HCT116 (cell line): ENCODE measurements around the gene C11orf58. TPM values are rescaled to one million over a fixed set of nuclear protein-coding genes. Genes with fewer than 3 reads are reported as not detected.

ENCODE experiments used
- ATAC-seq: fragments of 200-7000 bp; cut with Tn5 transposase; 2 replicates; pipeline ENCODE4 v1.9.1; 2020; ENCODE audit warnings: mild to moderate bottlenecking, moderate library complexity
- BruUV-seq: library from RNA; stranded (reverse); fragments of 400-500 nt; replicated peaks from 2 replicates; lab custom pipeline; 2021; lab: Mats Ljungman, UMichigan
- CTCF ChIA-PET: fragments of 300-600 bp; sonication (Branson Sonifier 250); formaldehyde crosslinking; loops from one replicate; lab custom pipeline; 2021; ENCODE audit warnings: antibody characterized with exemption; lab: Charles Lee
- POLR2A ChIA-PET: fragments of 300-600, 350-600 bp; sonication (Branson Sonifier 250); formaldehyde crosslinking; loops from one replicate; lab custom pipeline; 2021; ENCODE audit warnings: antibody characterized with exemption; lab: Charles Lee
- RAD21 ChIA-PET, 2 experiments: fragments of 300-600 bp; sonication (Branson Sonifier 250); formaldehyde crosslinking; loops; one replicate each; lab custom pipeline; 2023; ENCODE audit warnings: low total read pairs in 2 of 2; ENCODE audit not compliant: uncharacterized antibody in 2 of 2, unreplicated experiment in 2 of 2, low non-redundant PET in 1 of 2; lab: Charles Lee
- DNase-seq: peaks from one replicate; pipeline ENCODE4 v3.0.0-alpha.2; 2010; ENCODE audit warnings: low read depth, low spot score
- H2AFZ ChIP-seq: fragments of 200-600 bp; shearing (Covaris generic), sonication (generic); 2 replicates; pipeline ENCODE4 v1.6.1; 2017; ENCODE audit warnings: low read depth, mixed run types, mixed read lengths, antibody characterized with exemption, low read length; ENCODE audit not compliant: poor library complexity, severe bottlenecking
- H3K27ac ChIP-seq: 2 replicates; pipeline ENCODE4 v1.5.1; 2012; ENCODE audit warnings: low read depth, low read length
- H3K27me3 ChIP-seq: fragments of 200-600 bp; sonication (generic); 2 replicates; pipeline ENCODE4 v1.6.1; 2016; ENCODE audit warnings: mixed run types, low read length, mixed read lengths; ENCODE audit not compliant: insufficient read depth
- H3K36me3 ChIP-seq, 2 experiments: fragments of 200-500 bp in 1 of 2; fragments of 200-600 bp in 1 of 2; sonication (Bioruptor generic) in 1 of 2; sonication (generic) in 1 of 2; 2 replicates each; pipeline versions ENCODE4 v1.5.1 to v1.6.1; 2014 to 2016; ENCODE audit warnings: low read length in 2 of 2, inconsistent platforms in 1 of 2, mixed read lengths in 1 of 2, mixed run types in 1 of 2; ENCODE audit not compliant: insufficient read depth in 2 of 2, control insufficient read depth in 1 of 2
- H3K4me1 ChIP-seq, 2 experiments: fragments of 200-600 bp in 1 of 2; sonication (generic) in 1 of 2; 2 replicates each; pipeline versions ENCODE4 v1.5.1 to v1.6.1; 2012 to 2017; ENCODE audit warnings: low read length in 2 of 2, inconsistent platforms in 1 of 2, mild to moderate bottlenecking in 1 of 2, mixed read lengths in 1 of 2, mixed run types in 1 of 2, moderate library complexity in 1 of 2; ENCODE audit not compliant: insufficient read depth in 2 of 2, control insufficient read depth in 1 of 2
- H3K4me2 ChIP-seq: fragments of 200-600 bp; sonication (generic); 2 replicates; pipeline ENCODE4 v1.6.1; 2017; ENCODE audit warnings: mixed run types, low read length, mixed read lengths
- H3K4me3 ChIP-seq, 2 experiments: fragments of 200-600 bp in 1 of 2; sonication (generic) in 1 of 2; replicated peaks in 1 of 2; 2 replicates each; pipeline ENCODE4 v1.5.1; 2011 to 2016; ENCODE audit warnings: low read length in 2 of 2, control low read depth in 1 of 2, low read depth in 1 of 2, mild to moderate bottlenecking in 1 of 2, mixed read lengths in 1 of 2, mixed run types in 1 of 2
- H3K79me2 ChIP-seq: fragments of 200-600 bp; sonication (generic); 2 replicates; pipeline ENCODE4 v1.6.1; 2017; ENCODE audit warnings: mild to moderate bottlenecking, mixed run types, low read length, moderate library complexity, mixed read lengths; ENCODE audit not compliant: insufficient read depth
- H3K9ac ChIP-seq: fragments of 200-600 bp; sonication (generic); 2 replicates; pipeline ENCODE4 v1.6.1; 2016; ENCODE audit warnings: low read length, mixed read lengths
- H3K9me2 ChIP-seq: fragments of 200-600 bp; sonication (generic), shearing (Covaris generic); 2 replicates; pipeline ENCODE4 v1.6.1; 2017; ENCODE audit warnings: mixed run types, mild to moderate bottlenecking, moderate library complexity; ENCODE audit not compliant: insufficient read depth
- H3K9me3 ChIP-seq, 2 experiments: fragments of 200-500 bp in 1 of 2; fragments of 200-600 bp in 1 of 2; sonication (Bioruptor generic) in 1 of 2; sonication (generic) in 1 of 2; 2 replicates each; pipeline ENCODE4 v1.6.1; 2014 to 2017; ENCODE audit warnings: low read length in 2 of 2, mixed read lengths in 2 of 2, inconsistent platforms in 1 of 2, low read depth in 1 of 2, mild to moderate bottlenecking in 1 of 2, mixed run types in 1 of 2, moderate library complexity in 1 of 2; ENCODE audit not compliant: control insufficient read depth in 1 of 2, insufficient read depth in 1 of 2
- H4K20me1 ChIP-seq: fragments of 200-600 bp; sonication (generic), shearing (Covaris generic); 2 replicates; pipeline ENCODE4 v1.6.1; 2017; ENCODE audit warnings: mixed run types, mild to moderate bottlenecking, moderate library complexity; ENCODE audit not compliant: insufficient read depth
- CEBPB ChIP-seq: IDR thresholded peaks from 2 replicates; pipeline ENCODE4 v1.6.1; 2012; ENCODE audit warnings: low read depth
- EGR1 ChIP-seq: IDR thresholded peaks from 2 replicates; pipeline ENCODE4 v1.6.1; 2012; ENCODE audit warnings: low read depth
- ELF1 ChIP-seq: IDR thresholded peaks from 2 replicates; pipeline ENCODE4 v1.6.1; 2012; ENCODE audit warnings: low read depth, borderline replicate concordance
- EZH2 ChIP-seq: fragments of 200-600 bp; sonication (generic); IDR thresholded peaks from 2 replicates; pipeline ENCODE4 v1.6.1; 2017; ENCODE audit warnings: antibody characterized with exemption, mixed run types
- JUND ChIP-seq: IDR thresholded peaks from 2 replicates; pipeline ENCODE4 v1.6.1; 2012
- RAD21 ChIP-seq: IDR thresholded peaks from 2 replicates; pipeline ENCODE4 v1.6.1; 2012; ENCODE audit warnings: low read depth, mild to moderate bottlenecking
- SP1 ChIP-seq: IDR thresholded peaks from 2 replicates; pipeline ENCODE4 v1.6.1; 2012; ENCODE audit warnings: low read depth
- SRF ChIP-seq: IDR thresholded peaks from 2 replicates; pipeline ENCODE4 v1.6.1; 2012; ENCODE audit warnings: low read depth
- TCF7L2 ChIP-seq: IDR thresholded peaks from 2 replicates; pipeline ENCODE4 v1.7.0; 2011; ENCODE audit warnings: borderline replicate concordance, inconsistent platforms; ENCODE audit not compliant: insufficient read depth, insufficient read length; ENCODE audit errors: extremely low read depth
- YY1 ChIP-seq: IDR thresholded peaks from 2 replicates; pipeline ENCODE4 v1.6.1; 2011; ENCODE audit warnings: low read length, low read depth, moderate library complexity, mild to moderate bottlenecking; ENCODE audit not compliant: insufficient replicate concordance; ENCODE audit errors: extremely low read depth
- ZFX ChIP-seq: fragments of 450-650 bp; IDR thresholded peaks from 2 replicates; pipeline ENCODE4 v1.6.1; 2017
- intact Hi-C: fragments of 100-400 bp; cut with micrococcal nuclease; formaldehyde crosslinking; loops from 2 replicates; pipeline ENCODE4 v1.10.0; 2022
- total RNA-seq: library from RNA; stranded (reverse); gene quantifications from one replicate; pipeline ENCODE4 v1.2.1, GENCODE V29; 2021; ENCODE audit not compliant: unreplicated experiment
- TF ChIP-seq, protein P1 (sequence below), 3 experiments: fragments of 200-600 bp in 1 of 3; sonication (generic) in 1 of 3; IDR thresholded peaks in 2 of 3; conservative IDR thresholded peaks in 1 of 3; 2 replicates each; pipeline ENCODE4 v1.5.1; 2012 to 2017; ENCODE audit warnings: low read depth in 2 of 3, low read length in 2 of 3, antibody characterized with exemption in 1 of 3, borderline replicate concordance in 1 of 3, control low read depth in 1 of 3, mild to moderate bottlenecking in 1 of 3, mixed read lengths in 1 of 3, mixed run types in 1 of 3, moderate library complexity in 1 of 3; ENCODE audit not compliant: insufficient read depth in 1 of 3
- TF ChIP-seq, protein P2 (sequence below): IDR thresholded peaks from 2 replicates; pipeline ENCODE4 v1.6.1; 2012
- TF ChIP-seq, protein P3 (sequence below): IDR thresholded peaks from 2 replicates; pipeline ENCODE4 v1.6.1; 2012
- TF ChIP-seq, protein P4 (sequence below): IDR thresholded peaks from 2 replicates; pipeline ENCODE4 v1.6.1; 2011; ENCODE audit warnings: mild to moderate bottlenecking, low read length, moderate library complexity; ENCODE audit not compliant: insufficient replicate concordance; ENCODE audit errors: extremely low read depth
- TF ChIP-seq, protein P5 (sequence below): IDR thresholded peaks from 2 replicates; pipeline ENCODE4 v1.6.1; 2012; ENCODE audit warnings: low read depth

The C11orf58 gene
- total RNA-seq, 1 experiment from 2014 or later = 108 TPM

DNA sequence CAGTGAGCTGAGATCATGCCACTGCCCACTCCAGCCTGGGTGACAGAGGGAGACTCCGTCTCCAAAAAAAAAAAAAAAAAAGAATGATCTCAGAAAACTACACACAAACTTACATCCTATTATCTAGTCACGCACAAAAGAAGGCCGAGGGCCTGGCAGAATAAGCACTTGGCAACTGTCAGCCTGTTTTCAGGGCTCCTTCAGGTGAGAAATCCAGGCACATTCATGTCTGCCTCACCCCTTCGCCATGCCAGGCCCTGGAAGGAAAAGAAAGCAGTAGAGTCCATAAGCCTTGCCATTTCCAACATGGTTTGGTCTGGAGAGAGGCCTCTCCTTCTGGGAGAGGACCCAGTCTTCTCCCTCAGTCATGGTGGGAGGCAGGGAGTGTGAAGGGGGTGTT, 30.9 kb downstream of the C11orf58 start:
- Histone ChIP-seq H3K4me2 (no peak overlapping the region), H2AFZ (no peak overlapping the region), H3K4me3 (no peak overlapping the region), H3K4me1 (no peaks in the 10 kb centered on the region), H3K27ac (no peak overlapping the region), H3K27me3 (peaks cover 4% of the 10 kb centered on the region; the same call in 1 of the 2 replicates), H3K79me2 (no peaks in the 10 kb centered on the region), H3K9me3 (no peaks in the 10 kb centered on the region), H3K9ac (no peak overlapping the region), H4K20me1 (no peaks in the 10 kb centered on the region), H3K36me3 (no peaks in the 10 kb centered on the region), H3K9me2 (no peaks in the 10 kb centered on the region)
- intact Hi-C loops = no loop called here
- ATAC-seq (no peak), DNase-seq (no peak)
- TF ChIP-seq, protein P1, sequence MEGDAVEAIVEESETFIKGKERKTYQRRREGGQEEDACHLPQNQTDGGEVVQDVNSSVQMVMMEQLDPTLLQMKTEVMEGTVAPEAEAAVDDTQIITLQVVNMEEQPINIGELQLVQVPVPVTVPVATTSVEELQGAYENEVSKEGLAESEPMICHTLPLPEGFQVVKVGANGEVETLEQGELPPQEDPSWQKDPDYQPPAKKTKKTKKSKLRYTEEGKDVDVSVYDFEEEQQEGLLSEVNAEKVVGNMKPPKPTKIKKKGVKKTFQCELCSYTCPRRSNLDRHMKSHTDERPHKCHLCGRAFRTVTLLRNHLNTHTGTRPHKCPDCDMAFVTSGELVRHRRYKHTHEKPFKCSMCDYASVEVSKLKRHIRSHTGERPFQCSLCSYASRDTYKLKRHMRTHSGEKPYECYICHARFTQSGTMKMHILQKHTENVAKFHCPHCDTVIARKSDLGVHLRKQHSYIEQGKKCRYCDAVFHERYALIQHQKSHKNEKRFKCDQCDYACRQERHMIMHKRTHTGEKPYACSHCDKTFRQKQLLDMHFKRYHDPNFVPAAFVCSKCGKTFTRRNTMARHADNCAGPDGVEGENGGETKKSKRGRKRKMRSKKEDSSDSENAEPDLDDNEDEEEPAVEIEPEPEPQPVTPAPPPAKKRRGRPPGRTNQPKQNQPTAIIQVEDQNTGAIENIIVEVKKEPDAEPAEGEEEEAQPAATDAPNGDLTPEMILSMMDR (IDR thresholded peaks at IDR 0.05 in 2 of 3, conservative IDR thresholded peaks at IDR 0.05 in 1 of 3; ENCODE audit: borderline replicate concordance in 1 of 3, insufficient read depth in 1 of 3, low read depth in 2 of 3, low read length in 2 of 3) = no peak
- TF ChIP-seq TCF7L2 (no peak), ELF1 (no peak), CEBPB (no peak), EGR1 (no peak), JUND (no peak), SP1 (no peak), EZH2 (no peak), ZFX (no peak), SRF (no peak), YY1 (no peak), RAD21 (no peak)
- TF ChIP-seq, protein P2, sequence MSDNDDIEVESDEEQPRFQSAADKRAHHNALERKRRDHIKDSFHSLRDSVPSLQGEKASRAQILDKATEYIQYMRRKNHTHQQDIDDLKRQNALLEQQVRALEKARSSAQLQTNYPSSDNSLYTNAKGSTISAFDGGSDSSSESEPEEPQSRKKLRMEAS = no peak
- TF ChIP-seq, protein P3, sequence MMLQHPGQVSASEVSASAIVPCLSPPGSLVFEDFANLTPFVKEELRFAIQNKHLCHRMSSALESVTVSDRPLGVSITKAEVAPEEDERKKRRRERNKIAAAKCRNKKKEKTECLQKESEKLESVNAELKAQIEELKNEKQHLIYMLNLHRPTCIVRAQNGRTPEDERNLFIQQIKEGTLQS = no peak
- TF ChIP-seq, protein P4, sequence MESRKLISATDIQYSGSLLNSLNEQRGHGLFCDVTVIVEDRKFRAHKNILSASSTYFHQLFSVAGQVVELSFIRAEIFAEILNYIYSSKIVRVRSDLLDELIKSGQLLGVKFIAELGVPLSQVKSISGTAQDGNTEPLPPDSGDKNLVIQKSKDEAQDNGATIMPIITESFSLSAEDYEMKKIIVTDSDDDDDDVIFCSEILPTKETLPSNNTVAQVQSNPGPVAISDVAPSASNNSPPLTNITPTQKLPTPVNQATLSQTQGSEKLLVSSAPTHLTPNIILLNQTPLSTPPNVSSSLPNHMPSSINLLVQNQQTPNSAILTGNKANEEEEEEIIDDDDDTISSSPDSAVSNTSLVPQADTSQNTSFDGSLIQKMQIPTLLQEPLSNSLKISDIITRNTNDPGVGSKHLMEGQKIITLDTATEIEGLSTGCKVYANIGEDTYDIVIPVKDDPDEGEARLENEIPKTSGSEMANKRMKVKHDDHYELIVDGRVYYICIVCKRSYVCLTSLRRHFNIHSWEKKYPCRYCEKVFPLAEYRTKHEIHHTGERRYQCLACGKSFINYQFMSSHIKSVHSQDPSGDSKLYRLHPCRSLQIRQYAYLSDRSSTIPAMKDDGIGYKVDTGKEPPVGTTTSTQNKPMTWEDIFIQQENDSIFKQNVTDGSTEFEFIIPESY = no peak
- TF ChIP-seq, protein P5, sequence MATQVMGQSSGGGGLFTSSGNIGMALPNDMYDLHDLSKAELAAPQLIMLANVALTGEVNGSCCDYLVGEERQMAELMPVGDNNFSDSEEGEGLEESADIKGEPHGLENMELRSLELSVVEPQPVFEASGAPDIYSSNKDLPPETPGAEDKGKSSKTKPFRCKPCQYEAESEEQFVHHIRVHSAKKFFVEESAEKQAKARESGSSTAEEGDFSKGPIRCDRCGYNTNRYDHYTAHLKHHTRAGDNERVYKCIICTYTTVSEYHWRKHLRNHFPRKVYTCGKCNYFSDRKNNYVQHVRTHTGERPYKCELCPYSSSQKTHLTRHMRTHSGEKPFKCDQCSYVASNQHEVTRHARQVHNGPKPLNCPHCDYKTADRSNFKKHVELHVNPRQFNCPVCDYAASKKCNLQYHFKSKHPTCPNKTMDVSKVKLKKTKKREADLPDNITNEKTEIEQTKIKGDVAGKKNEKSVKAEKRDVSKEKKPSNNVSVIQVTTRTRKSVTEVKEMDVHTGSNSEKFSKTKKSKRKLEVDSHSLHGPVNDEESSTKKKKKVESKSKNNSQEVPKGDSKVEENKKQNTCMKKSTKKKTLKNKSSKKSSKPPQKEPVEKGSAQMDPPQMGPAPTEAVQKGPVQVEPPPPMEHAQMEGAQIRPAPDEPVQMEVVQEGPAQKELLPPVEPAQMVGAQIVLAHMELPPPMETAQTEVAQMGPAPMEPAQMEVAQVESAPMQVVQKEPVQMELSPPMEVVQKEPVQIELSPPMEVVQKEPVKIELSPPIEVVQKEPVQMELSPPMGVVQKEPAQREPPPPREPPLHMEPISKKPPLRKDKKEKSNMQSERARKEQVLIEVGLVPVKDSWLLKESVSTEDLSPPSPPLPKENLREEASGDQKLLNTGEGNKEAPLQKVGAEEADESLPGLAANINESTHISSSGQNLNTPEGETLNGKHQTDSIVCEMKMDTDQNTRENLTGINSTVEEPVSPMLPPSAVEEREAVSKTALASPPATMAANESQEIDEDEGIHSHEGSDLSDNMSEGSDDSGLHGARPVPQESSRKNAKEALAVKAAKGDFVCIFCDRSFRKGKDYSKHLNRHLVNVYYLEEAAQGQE = no peak
- CTCF ChIA-PET = no interaction called here
- RAD21 ChIA-PET = no interaction called here
- no TSS peak for BruUV-seq
- POLR2A ChIA-PET = no interaction called here
